Mesenchymal stem cell (in vitro differentiated cells and primary cell): ENCODE data around the gene PARP12.

Experiments used
- DNase-seq: peaks from one replicate; pipeline ENCODE4 v3.0.0-alpha.2; 2013
- H2AFZ ChIP-seq: one replicate; pipeline ENCODE4 v1.6.1; 2013; ENCODE audit warnings: low read depth, mild to moderate bottlenecking, control low read depth, inconsistent platforms, low read length, moderate library complexity
- H2AK5ac ChIP-seq: 2 replicates; pipeline ENCODE4 v1.6.1; 2013; ENCODE audit warnings: low read length, moderate library complexity, mild to moderate bottlenecking, inconsistent platforms; ENCODE audit not compliant: severe bottlenecking
- H2BK120ac ChIP-seq: one replicate; pipeline ENCODE4 v1.6.1; 2013; ENCODE audit warnings: low read depth, mild to moderate bottlenecking, inconsistent platforms, low read length, moderate library complexity
- H2BK12ac ChIP-seq, 2 experiments: one replicate each; pipeline ENCODE4 v1.6.1; 2013; ENCODE audit warnings: inconsistent platforms in 2 of 2, low read length in 2 of 2, mild to moderate bottlenecking in 2 of 2, moderate library complexity in 2 of 2, control low read depth in 1 of 2
- H2BK15ac ChIP-seq: one replicate; pipeline ENCODE4 v1.6.1; 2013; ENCODE audit warnings: mild to moderate bottlenecking, low read depth, inconsistent platforms; ENCODE audit not compliant: poor library complexity, severe bottlenecking
- H2BK5ac ChIP-seq: 2 replicates; pipeline ENCODE4 v1.6.1; 2013; ENCODE audit warnings: low read depth, mild to moderate bottlenecking, low read length, control low read depth, inconsistent platforms; ENCODE audit not compliant: poor library complexity, severe bottlenecking
- H3K14ac ChIP-seq, 2 experiments: one replicate each; pipeline ENCODE4 v1.6.1; 2013; ENCODE audit warnings: inconsistent platforms in 2 of 2, low read length in 2 of 2, control low read depth in 1 of 2, mild to moderate bottlenecking in 1 of 2, moderate library complexity in 1 of 2
- H3K18ac ChIP-seq, 2 experiments: one replicate each; pipeline ENCODE4 v1.6.1; 2013; ENCODE audit warnings: inconsistent platforms in 2 of 2, low read length in 2 of 2, control low read depth in 1 of 2, low read depth in 1 of 2, mild to moderate bottlenecking in 1 of 2
- H3K23ac ChIP-seq, 2 experiments: one replicate each; pipeline ENCODE4 v1.6.1; 2013; ENCODE audit warnings: inconsistent platforms in 2 of 2, low read length in 2 of 2, mild to moderate bottlenecking in 2 of 2, moderate library complexity in 2 of 2, control low read depth in 1 of 2
- H3K27ac ChIP-seq: 2 replicates; pipeline ENCODE4 v1.5.1; 2013; ENCODE audit warnings: mild to moderate bottlenecking, moderate library complexity, low read length, control low read depth, inconsistent platforms; ENCODE audit not compliant: poor library complexity, severe bottlenecking
- H3K27me3 ChIP-seq, 2 experiments: 2 replicates each; pipeline versions ENCODE4 v1.6.1 to v1.7.0; 2013; ENCODE audit warnings: low read length in 2 of 2, mild to moderate bottlenecking in 2 of 2, moderate library complexity in 2 of 2, control low read depth in 1 of 2, inconsistent platforms in 1 of 2; ENCODE audit not compliant: control insufficient read depth in 1 of 2, insufficient read depth in 1 of 2
- H3K36me3 ChIP-seq, 2 experiments: 2 replicates each; pipeline versions ENCODE4 v1.6.1 to v1.7.0; 2013; ENCODE audit warnings: low read length in 2 of 2, control low read depth in 1 of 2, inconsistent platforms in 1 of 2, low read depth in 1 of 2, mild to moderate bottlenecking in 1 of 2; ENCODE audit not compliant: insufficient read depth in 2 of 2, control insufficient read depth in 1 of 2
- H3K4ac ChIP-seq, 2 experiments: one replicate each; pipeline ENCODE4 v1.6.1; 2013; ENCODE audit warnings: inconsistent platforms in 2 of 2, low read length in 2 of 2, mild to moderate bottlenecking in 2 of 2, moderate library complexity in 2 of 2, control low read depth in 1 of 2, low read depth in 1 of 2
- H3K4me1 ChIP-seq: 2 replicates; pipeline ENCODE4 v1.6.1; 2013; ENCODE audit warnings: low read depth, low read length, control low read depth; ENCODE audit not compliant: control insufficient read depth, insufficient read depth
- H3K4me2 ChIP-seq: 2 replicates; pipeline ENCODE4 v1.6.1; 2013; ENCODE audit warnings: low read length, mild to moderate bottlenecking, inconsistent platforms; ENCODE audit not compliant: poor library complexity, severe bottlenecking
- H3K4me3 ChIP-seq, 2 experiments: 2 replicates each; pipeline versions ENCODE4 v1.5.1 to v1.7.0; 2013; ENCODE audit warnings: low read length in 2 of 2, mild to moderate bottlenecking in 2 of 2, control low read depth in 1 of 2, low read depth in 1 of 2; ENCODE audit not compliant: insufficient read depth in 1 of 2
- H3K79me1 ChIP-seq: replicated peaks from 2 replicates; pipeline ENCODE4 v1.6.1; 2013; ENCODE audit warnings: mild to moderate bottlenecking, control low read depth, low read length, inconsistent platforms; ENCODE audit not compliant: poor library complexity, severe bottlenecking
- H3K9ac ChIP-seq: 2 replicates; pipeline ENCODE4 v1.7.0; 2013; ENCODE audit warnings: mild to moderate bottlenecking, low read length, moderate library complexity
- H3K9me3 ChIP-seq: 2 replicates; pipeline ENCODE4 v1.7.0; 2013; ENCODE audit warnings: mild to moderate bottlenecking, low read length; ENCODE audit not compliant: control insufficient read depth
- H4K8ac ChIP-seq: one replicate; pipeline ENCODE4 v1.6.1; 2013; ENCODE audit warnings: inconsistent platforms, mild to moderate bottlenecking, low read length, moderate library complexity
- H4K91ac ChIP-seq: one replicate; pipeline ENCODE4 v1.6.1; 2013; ENCODE audit warnings: mild to moderate bottlenecking, low read length, inconsistent platforms
- WGBS: methylation state at CpG from one replicate; pipeline ENCODE4 v1.1.7; 2013; ENCODE audit warnings: mixed read lengths; 5-methylcytosine and 5-hydroxymethylcytosine counted together

Gene PARP12

DNA sequence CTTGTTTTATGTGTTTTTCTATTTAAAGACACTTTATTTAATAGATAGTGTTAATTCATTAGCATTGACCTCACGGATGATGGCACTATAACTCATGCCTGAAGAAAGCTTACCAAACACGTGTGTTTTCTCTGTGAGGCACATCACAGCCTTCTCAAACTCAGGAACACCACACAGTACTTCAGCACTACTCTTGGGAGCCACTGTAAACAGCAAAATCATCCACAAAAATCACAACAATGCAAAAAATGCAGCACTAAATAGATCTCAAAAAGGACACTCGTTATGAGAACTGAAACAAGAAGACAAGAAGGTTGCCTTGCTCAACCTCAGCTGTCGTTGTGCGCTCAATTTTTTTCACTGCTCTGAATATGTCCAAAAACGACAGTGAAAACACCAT, 12.0 kb upstream of the PARP12 start:
- Histone ChIP-seq H3K4ac (no peak overlapping the region), H3K4me2 (no peak overlapping the region), H3K36me3 (no peaks in the 10 kb centered on the region), H3K9ac (no peak overlapping the region), H3K4me3 (no peak overlapping the region), H3K4me1 (peaks cover 3% of the 10 kb centered on the region), H4K91ac (no peak overlapping the region), H3K79me1 (no peaks in the 10 kb centered on the region), H3K14ac (no peak overlapping the region), H2AK5ac (no peak overlapping the region), H3K18ac (no peak overlapping the region), H3K27ac (no peak overlapping the region), H2BK5ac (no peak overlapping the region), H2AFZ (no peak overlapping the region), H2BK15ac (no peak overlapping the region), H2BK12ac (no peak overlapping the region), H2BK120ac (no peak overlapping the region), H3K27me3 (peaks cover 0 to 5% of the 10 kb centered on the region in 2 experiments), H3K9me3 (peaks cover 12% of the 10 kb centered on the region), H3K23ac (no peak overlapping the region), H4K8ac (no peak overlapping the region)
- WGBS = 74% methylated on average over 6 of the region's 6 CpGs
- DNase-seq = peak; percentile 15

DNA sequence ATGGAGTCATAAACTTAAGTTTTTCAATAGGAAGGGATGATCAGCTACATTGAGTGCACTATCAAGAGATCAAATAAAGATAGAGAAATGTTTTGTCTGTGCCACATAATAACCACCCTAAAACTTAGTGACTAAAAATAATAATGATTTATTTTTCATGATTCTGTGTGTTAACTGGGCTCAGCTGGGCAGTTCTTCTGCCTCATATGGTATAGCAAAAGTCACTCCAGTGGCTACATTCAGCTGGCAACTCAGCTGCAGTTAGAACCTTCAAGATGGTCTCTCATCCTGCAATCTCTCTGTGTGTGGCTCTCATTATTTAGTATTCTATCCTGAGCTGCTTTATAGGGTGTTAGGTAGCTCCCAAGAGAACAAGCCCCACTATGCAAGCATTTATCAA, 7.8 kb upstream of the PARP12 start:
- no peak overlapping the region for H3K27ac ChIP-seq
- no peak overlapping the region for H3K4me2 ChIP-seq
- H2BK15ac ChIP-seq = no peak overlapping the region
- H2BK5ac ChIP-seq = no peak overlapping the region
- H2BK120ac ChIP-seq = no peak overlapping the region
- no peak overlapping the region for H4K91ac ChIP-seq
- no peak for DNase-seq
- no peak overlapping the region for H3K14ac ChIP-seq
- no peak overlapping the region for H3K4ac ChIP-seq
- H3K4me1 ChIP-seq = no peaks in the 10 kb centered on the region
- H3K9me3 ChIP-seq = peaks cover 38% of the 10 kb centered on the region
- no peak overlapping the region for H2AK5ac ChIP-seq
- peaks cover 0 to 5% of the 10 kb centered on the region in 2 experiments for H3K27me3 ChIP-seq
- no peak overlapping the region for H3K18ac ChIP-seq
- no peak overlapping the region for H3K23ac ChIP-seq
- no peaks in the 10 kb centered on the region for H3K36me3 ChIP-seq
- H3K4me3 ChIP-seq = no peak overlapping the region
- H3K9ac ChIP-seq = no peak overlapping the region
- H4K8ac ChIP-seq = no peak overlapping the region
- H2BK12ac ChIP-seq = no peak overlapping the region
- H2AFZ ChIP-seq = no peak overlapping the region
- H3K79me1 ChIP-seq = no peaks in the 10 kb centered on the region

DNA sequence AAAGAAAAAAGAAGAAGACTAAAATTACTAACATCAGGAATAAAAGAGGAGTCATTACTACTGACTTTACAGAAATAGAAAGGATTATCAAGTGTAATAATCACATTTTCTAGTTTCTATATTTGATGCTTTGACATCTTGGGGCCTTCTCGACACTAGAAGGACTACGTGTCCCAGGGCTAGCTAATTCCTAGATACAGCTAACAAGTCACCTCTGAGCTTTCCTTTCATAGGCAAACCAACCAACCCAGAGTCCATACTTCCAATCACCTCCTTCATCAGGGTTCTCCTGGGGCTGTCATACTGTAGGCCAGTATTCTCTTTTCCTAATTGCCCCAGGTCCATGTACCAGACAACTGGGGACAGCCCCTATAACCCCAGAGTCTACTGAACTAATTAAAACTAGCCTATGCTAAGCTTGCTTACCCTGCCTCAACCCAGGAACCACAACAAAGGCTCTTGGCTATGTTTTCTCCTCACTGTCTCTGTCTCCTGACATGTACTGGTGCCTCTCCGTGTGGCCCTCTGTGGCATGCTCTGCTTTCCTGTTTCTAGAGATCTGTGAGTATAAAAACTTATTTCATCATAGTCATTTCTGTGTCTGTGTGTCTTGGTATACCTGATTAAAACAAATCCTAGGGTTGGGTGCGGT, 6.7 kb upstream of the PARP12 start:
- peaks cover 38% of the 10 kb centered on the region for H3K9me3 ChIP-seq
- H3K79me1 ChIP-seq = no peaks in the 10 kb centered on the region
- no peak for DNase-seq
- H3K9ac ChIP-seq = no peak overlapping the region
- no peak overlapping the region for H2BK15ac ChIP-seq
- 97% methylated on average over 4 of the region's 4 CpGs for WGBS
- H3K18ac ChIP-seq = no peak overlapping the region
- no peaks in the 10 kb centered on the region for H3K4me1 ChIP-seq
- H2BK12ac ChIP-seq = no peak overlapping the region
- no peak overlapping the region for H2AFZ ChIP-seq
- no peak overlapping the region for H2BK5ac ChIP-seq
- H3K36me3 ChIP-seq = no peaks in the 10 kb centered on the region
- no peak overlapping the region for H3K27ac ChIP-seq
- no peak overlapping the region for H2AK5ac ChIP-seq
- H3K14ac ChIP-seq = no peak overlapping the region
- H3K4ac ChIP-seq = no peak overlapping the region
- no peak overlapping the region for H4K91ac ChIP-seq
- no peak overlapping the region for H4K8ac ChIP-seq
- no peak overlapping the region for H3K4me2 ChIP-seq
- no peak overlapping the region for H3K23ac ChIP-seq
- H3K27me3 ChIP-seq = peaks cover 0 to 5% of the 10 kb centered on the region in 2 experiments
- H2BK120ac ChIP-seq = no peak overlapping the region
- no peak overlapping the region for H3K4me3 ChIP-seq

DNA sequence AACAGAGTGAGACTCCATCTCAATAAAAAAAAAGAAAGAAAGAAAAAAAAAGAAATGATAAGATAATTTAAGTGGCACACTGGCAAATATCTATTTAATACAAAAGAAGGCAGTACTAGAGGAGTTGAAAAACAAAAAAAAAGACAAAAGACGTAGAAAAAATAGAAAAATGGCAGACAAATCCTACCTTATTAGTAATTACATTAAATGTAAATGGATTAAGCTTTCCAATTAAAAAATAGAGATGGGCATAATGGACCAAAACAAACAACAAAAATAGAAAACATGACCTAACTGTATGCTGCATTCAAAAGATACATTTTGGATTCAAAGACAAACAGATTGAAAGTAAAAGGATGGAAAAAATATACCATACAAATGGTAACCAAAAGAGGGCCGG, 5.3 kb upstream of the PARP12 start:
- Histone ChIP-seq H3K27ac (no peak overlapping the region), H3K23ac (no peak overlapping the region), H3K4me1 (peaks cover 2% of the 10 kb centered on the region), H4K91ac (no peak overlapping the region), H3K14ac (no peak overlapping the region), H4K8ac (no peak overlapping the region), H3K4me2 (no peak overlapping the region), H3K79me1 (peaks cover 2% of the 10 kb centered on the region), H3K4ac (no peak overlapping the region), H2BK120ac (no peak overlapping the region), H3K9ac (no peak overlapping the region), H2AFZ (no peak overlapping the region), H2AK5ac (no peak overlapping the region), H3K27me3 (no peaks in the 10 kb centered on the region), H2BK5ac (no peak overlapping the region), H3K9me3 (peaks cover 38% of the 10 kb centered on the region), H3K36me3 (no peaks in the 10 kb centered on the region), H3K18ac (no peak overlapping the region), H2BK12ac (no peak overlapping the region), H3K4me3 (no peak overlapping the region), H2BK15ac (no peak overlapping the region)
- WGBS = no CpG with 5 or more reads among the region's 2 CpGs
- DNase-seq = no peak
